NCI-H1694 (cell line): Measurements from ENCODE around the gene CCNK.

Source experiments
- DNase-seq: peaks from one replicate; lab custom pipeline; 2025; lab: John Stamatoyannopoulos, UW

The CCNK gene

DNA sequence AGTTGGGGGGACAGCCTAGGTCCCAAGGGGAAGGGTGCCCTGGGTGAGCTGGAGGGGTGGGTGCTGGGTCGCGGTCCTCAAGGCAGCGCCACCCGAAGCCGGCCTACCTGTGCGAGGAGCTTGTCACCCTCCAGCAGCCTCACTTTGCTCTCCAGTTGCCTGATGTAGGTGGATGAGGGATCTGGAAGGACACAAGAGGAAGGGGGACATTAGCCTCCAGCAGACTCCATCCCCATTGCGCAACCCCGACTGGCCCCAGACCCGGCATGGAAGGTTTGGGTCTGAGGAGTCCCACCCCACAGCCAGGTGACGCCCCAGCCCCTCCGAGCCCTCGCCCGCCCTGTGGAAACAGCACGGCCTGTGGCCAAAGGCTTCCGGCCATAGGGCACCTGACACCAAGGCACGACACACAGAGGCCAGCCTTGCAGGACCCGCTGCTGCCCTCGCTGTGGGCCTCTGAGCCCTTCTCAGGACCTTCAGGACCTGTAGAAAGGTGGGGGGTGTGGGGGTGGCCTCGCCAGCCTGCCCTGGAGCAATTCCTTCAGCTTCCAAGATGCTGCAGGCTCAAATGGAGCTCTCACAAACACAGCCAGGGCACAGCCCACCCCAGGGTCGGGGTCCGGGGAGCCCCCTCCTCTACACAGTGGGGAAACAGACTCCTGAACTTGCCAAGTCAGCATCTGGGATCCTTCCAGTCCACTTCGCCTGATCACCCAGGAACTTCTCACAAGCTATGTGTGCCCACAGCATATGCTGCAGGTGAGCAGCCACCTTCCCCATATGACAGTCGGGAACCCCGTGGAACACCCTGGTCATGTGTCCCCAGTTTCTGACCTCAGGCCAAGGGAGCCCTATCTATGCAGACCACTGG, 54.9 kb downstream of the CCNK start:
- no peak for DNase-seq

- DNase-seq = no peak
Observed at GRCh38 chr14:99537399-99537798, 56.2 kb downstream of the CCNK start.

GRCh38 chr14:99538275-99538674, 57.1 kb downstream of the CCNK start:
- DNase-seq = no peak

- DNase-seq = no peak
Observed at GRCh38 chr14:99538733-99539132, 57.5 kb downstream of the CCNK start.

- DNase-seq = no peak
Observed at GRCh38 chr14:99539491-99539890, 58.3 kb downstream of the CCNK start.

GRCh38 chr14:99540196-99541032, 59.2 kb downstream of the CCNK start:
- no peak for DNase-seq

GRCh38 chr14:99541211-99541610, 60.0 kb downstream of the CCNK start:
- no peak for DNase-seq

GRCh38 chr14:99541677-99542470, 60.7 kb downstream of the CCNK start:
- peak; percentile 25 for DNase-seq

GRCh38 chr14:99542566-99542965, 61.4 kb downstream of the CCNK start:
- no peak for DNase-seq

- DNase-seq = no peak
Observed at GRCh38 chr14:99543370-99543769, 62.2 kb downstream of the CCNK start.

- DNase-seq = no peak
Observed at GRCh38 chr14:99543985-99544384, 62.8 kb downstream of the CCNK start.

- no peak for DNase-seq
Observed at GRCh38 chr14:99544991-99545390, 63.8 kb downstream of the CCNK start.

- DNase-seq = no peak
Observed at GRCh38 chr14:99545586-99545985, 64.4 kb downstream of the CCNK start.

DNA sequence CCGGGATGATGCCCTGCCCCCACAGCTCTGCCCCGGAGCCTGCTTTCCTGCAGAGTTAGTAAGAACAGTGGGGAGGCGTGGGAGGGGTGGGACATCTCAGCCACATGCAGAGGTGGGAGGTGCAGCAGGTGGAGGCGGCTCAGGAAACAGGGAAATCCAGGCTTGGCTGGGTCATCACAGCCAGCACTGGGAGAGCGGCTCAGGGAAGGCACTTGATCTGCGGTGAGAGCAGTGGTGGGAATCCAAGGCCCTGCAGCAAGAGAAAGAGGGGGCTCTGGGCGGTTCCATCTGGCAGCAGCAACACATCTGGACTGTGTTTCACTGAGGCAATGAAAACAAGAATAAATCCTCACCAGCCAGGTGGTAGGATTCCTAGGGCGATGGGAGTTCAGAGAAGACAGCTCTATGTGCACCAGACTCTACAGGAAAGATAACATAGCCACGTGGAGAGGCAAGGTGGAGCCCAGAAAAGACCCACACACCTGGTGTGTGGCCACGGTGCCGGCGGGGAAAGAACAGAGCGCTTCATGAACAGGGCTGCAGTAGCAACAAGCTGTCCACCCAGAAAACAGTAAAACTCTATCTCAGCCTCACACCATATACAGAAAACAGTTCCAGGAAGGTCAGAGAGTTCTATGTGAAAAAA, 65.1 kb downstream of the CCNK start:
- peak; percentile 25 for DNase-seq

- peak; percentile 40 for DNase-seq
Observed at GRCh38 chr14:99548255-99548654, 67.0 kb downstream of the CCNK start.

- no peak for DNase-seq
Observed at GRCh38 chr14:99548871-99549515, 67.8 kb downstream of the CCNK start.

GRCh38 chr14:99549684-99550083, 68.5 kb downstream of the CCNK start:
- DNase-seq = no peak

DNA sequence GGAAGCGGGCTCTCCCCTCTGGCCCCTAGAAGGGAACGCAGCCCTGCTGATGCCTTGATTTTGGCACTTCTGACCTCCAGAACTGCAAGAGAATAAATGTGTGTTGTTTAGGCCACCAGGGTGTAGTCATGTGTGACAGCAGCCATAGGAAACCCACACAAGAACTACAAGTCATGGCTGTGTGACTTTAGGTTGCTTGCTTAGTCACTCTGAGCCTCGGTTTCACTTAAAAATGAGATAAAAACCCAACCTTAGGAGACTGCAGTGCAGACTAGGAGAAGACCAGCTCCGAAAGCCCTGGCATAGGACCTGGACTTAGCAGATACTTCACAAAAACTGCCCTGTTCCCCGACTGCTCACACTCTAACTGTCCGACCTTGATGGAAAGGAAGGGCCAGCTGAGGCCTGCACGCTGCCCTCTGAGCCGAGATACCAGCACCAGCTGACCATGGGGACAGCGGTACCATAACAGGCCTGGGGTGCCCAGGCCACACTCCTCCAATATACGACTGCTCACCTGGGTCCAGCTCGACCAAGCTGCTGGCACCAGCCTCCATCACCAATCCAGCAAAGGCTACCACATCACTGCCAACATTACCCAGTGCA, 69.3 kb downstream of the CCNK start:
- DNase-seq = no peak

DNA sequence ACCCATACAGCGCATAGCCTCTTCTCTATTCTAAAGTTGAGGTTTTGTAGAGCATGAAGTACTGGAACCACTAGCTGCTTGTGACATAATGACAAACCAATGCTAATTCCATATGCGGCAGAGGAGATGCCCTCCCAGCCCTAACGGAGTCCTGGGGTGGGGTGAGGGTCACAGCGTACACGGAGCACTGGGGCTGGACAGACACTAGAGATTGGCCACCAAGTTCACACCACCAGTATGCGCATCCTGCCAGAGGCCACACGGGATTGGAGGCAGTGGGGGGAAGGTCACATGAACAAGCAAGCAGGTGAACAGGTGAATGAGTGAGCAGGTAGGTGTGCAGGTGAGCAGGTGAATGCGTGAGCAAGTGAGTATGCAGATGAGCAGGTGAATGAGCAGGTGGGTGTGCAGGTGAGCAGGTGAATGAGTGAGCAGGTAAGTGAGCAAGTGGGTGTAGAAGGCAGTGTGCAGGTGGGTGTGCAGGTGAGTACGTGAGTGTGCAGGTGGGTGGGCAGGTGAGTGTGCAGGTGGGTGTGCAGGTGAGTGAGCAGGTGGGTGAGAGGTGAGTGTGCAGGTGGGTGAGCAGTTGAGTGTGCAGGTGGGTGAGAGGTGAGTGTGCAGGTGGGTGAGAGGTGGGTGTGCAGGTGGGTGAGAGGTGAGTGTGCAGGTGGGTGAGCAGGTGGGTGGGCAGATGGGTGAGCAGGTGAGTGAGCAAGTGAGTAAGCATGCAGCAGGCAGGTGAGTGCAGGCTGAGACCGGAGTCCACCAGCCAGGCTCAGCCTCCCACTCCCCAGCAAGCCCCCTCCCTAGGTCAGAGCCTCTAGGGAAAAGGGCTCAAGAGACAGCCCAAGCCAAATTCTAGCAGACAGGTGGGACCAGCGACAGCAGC, 70.1 kb downstream of the CCNK start:
- DNase-seq = no peak

DNA sequence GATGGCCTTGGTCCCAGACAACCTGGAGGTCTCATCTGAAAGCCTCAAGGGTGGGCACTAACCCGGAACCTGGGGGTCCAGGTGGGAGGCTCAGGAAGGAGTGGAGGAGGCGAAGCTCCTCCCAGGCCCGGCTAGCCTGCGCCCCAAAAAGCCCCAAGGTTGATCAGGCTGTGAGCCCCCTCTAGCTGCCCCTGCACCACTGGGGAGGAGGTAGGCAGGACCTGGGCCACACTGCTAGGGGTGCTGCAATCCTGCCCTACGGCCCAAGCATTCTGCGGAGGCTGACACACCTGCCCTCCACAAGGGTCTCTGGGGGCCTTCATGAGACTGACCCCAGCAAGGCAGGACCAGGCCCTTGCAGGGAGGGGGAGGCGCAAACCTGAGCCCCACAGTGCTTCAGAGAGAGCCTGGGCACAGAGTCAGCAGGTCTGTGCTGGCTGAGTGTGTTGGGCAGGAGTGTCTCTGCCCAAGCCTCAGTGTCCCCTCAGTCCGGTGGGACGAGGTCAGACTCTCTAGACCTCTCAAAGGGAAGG, 70.9 kb downstream of the CCNK start:
- DNase-seq = no peak
